ENCODE results near the gene ATF6. TPM values are rescaled to one million over a fixed set of nuclear protein-coding genes. Genes with fewer than 3 reads are reported as not detected.

The ATF6 gene

GRCh38 chr1:162009501-162010174 is 243.5 kb downstream of the ATF6 start:
- Histone ChIP-seq H3K9me3 (replicated peaks; ENCODE audit: low read length) (peaks cover 3% of the 10 kb centered on the region), H3K27me3 (ENCODE audit: control insufficient read depth, insufficient read depth, low read length) (peaks cover 21% of the 10 kb centered on the region), H3K4me1 (ENCODE audit: control insufficient read depth, insufficient read depth, low read length) (peaks cover 26% of the 10 kb centered on the region), H3K4me2 (ENCODE audit: low read length) (no peak overlapping the region), H3K36me3 (ENCODE audit: insufficient read depth, low read length) (no peaks in the 10 kb centered on the region), H3K4me3 (ENCODE audit: low read length) (no peak overlapping the region), H3K9ac (ENCODE audit: low read depth, low read length) (no peak overlapping the region)

GRCh38 chr1:162010175-162010506 is 244.0 kb downstream of the ATF6 start:
- Histone ChIP-seq H3K4me3 (ENCODE audit: low read length) (no peak overlapping the region), H3K36me3 (ENCODE audit: insufficient read depth, low read length) (no peaks in the 10 kb centered on the region), H3K9me3 (replicated peaks; ENCODE audit: low read length) (peaks cover 3% of the 10 kb centered on the region), H3K4me1 (ENCODE audit: control insufficient read depth, insufficient read depth, low read length) (peaks cover 20% of the 10 kb centered on the region), H3K9ac (ENCODE audit: low read depth, low read length) (no peak overlapping the region), H3K27me3 (ENCODE audit: control insufficient read depth, insufficient read depth, low read length) (peaks cover 21% of the 10 kb centered on the region), H3K4me2 (ENCODE audit: low read length) (no peak overlapping the region)

GRCh38 chr1:162011337-162012012 is 245.4 kb downstream of the ATF6 start:
- no peaks in the 10 kb centered on the region for H3K36me3 ChIP-seq (ENCODE audit: insufficient read depth, low read length)
- H3K4me1 ChIP-seq (ENCODE audit: control insufficient read depth, insufficient read depth, low read length), result peaks cover 17% of the 10 kb centered on the region
- peaks cover 3% of the 10 kb centered on the region for H3K9me3 ChIP-seq (replicated peaks; ENCODE audit: low read length)
- no peak overlapping the region for H3K9ac ChIP-seq (ENCODE audit: low read depth, low read length)
- no peak overlapping the region for H3K4me2 ChIP-seq (ENCODE audit: low read length)
- H3K27me3 ChIP-seq (ENCODE audit: control insufficient read depth, insufficient read depth, low read length), result peaks cover 28% of the 10 kb centered on the region
- H3K4me3 ChIP-seq (ENCODE audit: low read length), result no peak overlapping the region

- peaks cover 3% of the 10 kb centered on the region for H3K9me3 ChIP-seq (replicated peaks; ENCODE audit: low read length)
- peaks cover 12% of the 10 kb centered on the region for H3K27me3 ChIP-seq (ENCODE audit: control insufficient read depth, insufficient read depth, low read length)
- no peaks in the 10 kb centered on the region for H3K36me3 ChIP-seq (ENCODE audit: insufficient read depth, low read length)
- H3K9ac ChIP-seq (ENCODE audit: low read depth, low read length), result no peak overlapping the region
- H3K4me3 ChIP-seq (ENCODE audit: low read length), result no peak overlapping the region
- peaks cover 17% of the 10 kb centered on the region for H3K4me1 ChIP-seq (ENCODE audit: control insufficient read depth, insufficient read depth, low read length)
- H3K4me2 ChIP-seq (ENCODE audit: low read length), result no peak overlapping the region
Measured at GRCh38 chr1:162013289-162013688, 247.2 kb downstream of the ATF6 start.

Small RNA genes within 50 kb of the gene (small RNA-seq; reads per million reads assigned to genes)
- gene RN7SL466P, result not detected

Measured in skeletal muscle satellite cell (primary cell).